ENCODE data around the gene MAK.

DNA sequence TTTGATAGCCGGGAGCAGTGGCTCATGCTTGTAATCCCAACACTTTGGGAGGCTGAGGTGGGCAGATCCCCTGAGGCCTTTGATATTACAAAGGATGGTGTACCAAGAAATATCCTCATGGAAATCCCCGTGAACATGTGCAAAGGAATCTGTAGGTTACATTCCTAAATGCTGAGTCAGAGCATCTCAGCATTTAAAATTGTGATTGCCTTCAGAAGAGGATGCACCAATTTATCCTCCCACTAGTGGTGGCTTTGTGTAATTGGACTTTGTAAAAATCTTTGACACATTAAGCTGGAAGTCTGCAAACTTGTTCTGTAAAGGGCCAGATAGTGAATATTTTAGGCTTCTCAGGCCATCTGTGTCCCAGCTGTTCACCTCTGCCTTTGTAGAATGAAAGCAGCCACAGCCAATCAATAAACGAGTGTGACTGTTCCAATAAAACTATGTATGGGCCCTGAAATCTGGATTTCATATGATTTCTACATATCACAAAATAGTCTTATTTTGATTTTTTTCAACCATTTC, 79.0 kb downstream of the MAK start:
- TF ChIP-seq, protein P1, sequence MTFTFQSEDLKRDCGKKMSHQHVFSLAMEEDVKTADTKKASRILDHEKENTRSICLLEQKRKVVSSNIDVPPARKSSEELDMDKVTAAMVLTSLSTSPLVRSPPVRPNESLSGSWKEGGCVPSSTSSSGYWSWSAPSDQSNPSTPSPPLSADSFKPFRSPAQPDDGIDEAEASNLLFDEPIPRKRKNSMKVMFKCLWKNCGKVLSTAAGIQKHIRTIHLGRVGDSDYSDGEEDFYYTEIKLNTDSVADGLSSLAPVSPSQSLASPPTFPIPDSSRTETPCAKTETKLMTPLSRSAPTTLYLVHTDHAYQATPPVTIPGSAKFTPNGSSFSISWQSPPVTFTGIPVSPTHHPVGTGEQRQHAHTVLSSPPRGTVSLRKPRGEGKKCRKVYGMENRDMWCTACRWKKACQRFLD (CRISPR knock-in tag; IDR thresholded peaks at IDR 0.05; ENCODE audit: borderline replicate concordance), result no peak
- no peak for TF ChIP-seq SMAD9 (CRISPR knock-in tag; IDR thresholded peaks at IDR 0.05)
- TF ChIP-seq, protein P2, sequence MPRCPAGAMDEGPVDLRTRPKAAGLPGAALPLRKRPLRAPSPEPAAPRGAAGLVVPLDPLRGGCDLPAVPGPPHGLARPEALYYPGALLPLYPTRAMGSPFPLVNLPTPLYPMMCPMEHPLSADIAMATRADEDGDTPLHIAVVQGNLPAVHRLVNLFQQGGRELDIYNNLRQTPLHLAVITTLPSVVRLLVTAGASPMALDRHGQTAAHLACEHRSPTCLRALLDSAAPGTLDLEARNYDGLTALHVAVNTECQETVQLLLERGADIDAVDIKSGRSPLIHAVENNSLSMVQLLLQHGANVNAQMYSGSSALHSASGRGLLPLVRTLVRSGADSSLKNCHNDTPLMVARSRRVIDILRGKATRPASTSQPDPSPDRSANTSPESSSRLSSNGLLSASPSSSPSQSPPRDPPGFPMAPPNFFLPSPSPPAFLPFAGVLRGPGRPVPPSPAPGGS (CRISPR knock-in tag; IDR thresholded peaks at IDR 0.05), result no peak
- TF ChIP-seq SOX5 (CRISPR knock-in tag; IDR thresholded peaks at IDR 0.05; ENCODE audit: borderline replicate concordance), result 0 out of 2 replicates have a peak, but pooled peaks have one; percentile 20
- TF ChIP-seq ZBTB7A (CRISPR knock-in tag; IDR thresholded peaks at IDR 0.05), result no peak
- TF ChIP-seq, protein P3, sequence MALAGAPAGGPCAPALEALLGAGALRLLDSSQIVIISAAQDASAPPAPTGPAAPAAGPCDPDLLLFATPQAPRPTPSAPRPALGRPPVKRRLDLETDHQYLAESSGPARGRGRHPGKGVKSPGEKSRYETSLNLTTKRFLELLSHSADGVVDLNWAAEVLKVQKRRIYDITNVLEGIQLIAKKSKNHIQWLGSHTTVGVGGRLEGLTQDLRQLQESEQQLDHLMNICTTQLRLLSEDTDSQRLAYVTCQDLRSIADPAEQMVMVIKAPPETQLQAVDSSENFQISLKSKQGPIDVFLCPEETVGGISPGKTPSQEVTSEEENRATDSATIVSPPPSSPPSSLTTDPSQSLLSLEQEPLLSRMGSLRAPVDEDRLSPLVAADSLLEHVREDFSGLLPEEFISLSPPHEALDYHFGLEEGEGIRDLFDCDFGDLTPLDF (CRISPR knock-in tag; IDR thresholded peaks at IDR 0.05), result no peak
- no peak for TF ChIP-seq MZF1 (CRISPR knock-in tag; IDR thresholded peaks at IDR 0.05; ENCODE audit: borderline replicate concordance)
- TF ChIP-seq HDAC2 (CRISPR knock-in tag; IDR thresholded peaks at IDR 0.05), result no peak
- TF ChIP-seq TCF12 (IDR thresholded peaks at IDR 0.05), result no peak
- TF ChIP-seq TCF12 (CRISPR knock-in tag; IDR thresholded peaks at IDR 0.05), result no peak
- no peak for TF ChIP-seq ATF7 (IDR thresholded peaks at IDR 0.05)
- no peak for TF ChIP-seq ATF7 (CRISPR knock-in tag; IDR thresholded peaks at IDR 0.05)
- no peak for TF ChIP-seq HNRNPUL1 (IDR thresholded peaks at IDR 0.05; ENCODE audit: low read depth, low read length)
